HepG2 (cell line): Measurements from ENCODE around the gene TADA2A. TPM values are rescaled to one million over a fixed set of nuclear protein-coding genes. Genes with fewer than 3 reads are reported as not detected.

Experiments used
- CEBPG ChIP-seq: IDR thresholded peaks from 2 replicates; pipeline ENCODE4 v1.6.1; 2016
- CERS6 ChIP-seq: sonication (generic); formaldehyde crosslinking; IDR thresholded peaks from 2 replicates; pipeline ENCODE4 v1.5.0; 2020; ENCODE audit warnings: missing genetic modification reagents
- ETV6 ChIP-seq: sonication (generic); formaldehyde crosslinking; conservative IDR thresholded peaks from 2 replicates; pipeline ENCODE4 v1.4.0; 2020; ENCODE audit warnings: missing genetic modification reagents
- FOXO4 ChIP-seq: sonication (generic); formaldehyde crosslinking; conservative IDR thresholded peaks from 2 replicates; pipeline ENCODE4 v1.8.1; 2023; ENCODE audit warnings: missing genetic modification reagents
- NFATC3 ChIP-seq: sonication (generic); formaldehyde crosslinking; IDR thresholded peaks from 2 replicates; pipeline ENCODE4 v1.5.1; 2020; ENCODE audit warnings: mild to moderate bottlenecking, missing genetic modification reagents
- NFKBIZ ChIP-seq: IDR thresholded peaks from 2 replicates; pipeline ENCODE4 v1.6.1; 2018; ENCODE audit warnings: missing genetic modification reagents, missing compliant biosample characterization
- NFYC ChIP-seq: IDR thresholded peaks from 2 replicates; pipeline ENCODE4 v1.6.1; 2016; ENCODE audit warnings: missing genetic modification reagents, missing compliant biosample characterization
- NR2F6 ChIP-seq, 2 experiments: IDR thresholded peaks; 2 replicates each; pipeline ENCODE4 v1.6.1; 2016; ENCODE audit warnings: antibody characterized with exemption in 1 of 2, mild to moderate bottlenecking in 1 of 2
- SIN3A ChIP-seq: IDR thresholded peaks from 2 replicates; pipeline ENCODE4 v1.6.1; 2011; ENCODE audit warnings: low read depth, mild to moderate bottlenecking, control low read depth, low read length, borderline replicate concordance
- ZBTB21 ChIP-seq: sonication (generic); formaldehyde crosslinking; IDR thresholded peaks from 2 replicates; pipeline ENCODE4 v1.4.0; 2020; ENCODE audit warnings: missing genetic modification reagents
- ZBTB34 ChIP-seq: sonication (generic); formaldehyde crosslinking; IDR thresholded peaks from 2 replicates; pipeline ENCODE4 v1.8.0; 2022; ENCODE audit warnings: mild to moderate bottlenecking, missing genetic modification reagents
- ZBTB7B ChIP-seq: sonication (generic); formaldehyde crosslinking; IDR thresholded peaks from 2 replicates; pipeline ENCODE4 v1.4.0; 2020; ENCODE audit warnings: missing genetic modification reagents
- ZNF282 ChIP-seq: fragments of 450-650 bp; IDR thresholded peaks from 2 replicates; pipeline ENCODE4 v1.6.1; 2018; ENCODE audit not compliant: partially characterized antibody
- ZNF3 ChIP-seq: IDR thresholded peaks from 2 replicates; pipeline ENCODE4 v1.7.0; 2017; ENCODE audit warnings: inconsistent platforms
- ZNF552 ChIP-seq: sonication (generic); formaldehyde crosslinking; IDR thresholded peaks from 2 replicates; pipeline ENCODE4 v1.9.0; 2022; ENCODE audit warnings: missing genetic modification reagents, mild to moderate bottlenecking, borderline replicate concordance
- ZNF567 ChIP-seq: sonication (generic); formaldehyde crosslinking; IDR thresholded peaks from 2 replicates; pipeline ENCODE4 v1.8.1; 2023; ENCODE audit warnings: mild to moderate bottlenecking, missing genetic modification reagents, borderline replicate concordance
- ZNF770 ChIP-seq: sonication (generic); formaldehyde crosslinking; IDR thresholded peaks from 2 replicates; pipeline ENCODE4 v1.5.0; 2020; ENCODE audit warnings: mild to moderate bottlenecking, missing genetic modification reagents
- polyA plus RNA-seq, 8 experiments: library from polyadenylated mRNA; depleted of rRNA in 3 of 8; stranded (reverse) in 7 of 8; unstranded in 1 of 8; fragments of >200 nt; fragmentation: Illumina TruSeq in 4 of 8; extraction: Trizol in 4 of 8; gene quantifications; 2 replicates each; pipeline versions ENCODE4 v1.2.1 to v1.2.3, GENCODE V29; 2011 to 2016; ENCODE audit warnings: low read depth in 4 of 8, missing spikeins in 1 of 8, mixed read lengths in 1 of 8; ENCODE audit not compliant: insufficient read depth in 1 of 8
- total RNA-seq, 5 experiments: library from RNA; depleted of rRNA; stranded (reverse); fragments of >200 nt; fragmentation: Illumina TruSeq; extraction: Trizol; gene quantifications; 2 replicates each; pipeline ENCODE4 v1.2.3, GENCODE V29; 2016; ENCODE audit warnings: low read depth in 1 of 5
- TF ChIP-seq, protein P1 (sequence below): sonication (generic); formaldehyde crosslinking; IDR thresholded peaks from 2 replicates; pipeline ENCODE4 v1.4.0; 2020; ENCODE audit warnings: missing genetic modification reagents, borderline replicate concordance

TADA2A gene
- total and polyA plus RNA-seq, 2 of the 13 experiments (the other 11 are each of a cell fraction or from before 2014, with no cell fraction given), result 8.0 to 14.0 TPM

DNA sequence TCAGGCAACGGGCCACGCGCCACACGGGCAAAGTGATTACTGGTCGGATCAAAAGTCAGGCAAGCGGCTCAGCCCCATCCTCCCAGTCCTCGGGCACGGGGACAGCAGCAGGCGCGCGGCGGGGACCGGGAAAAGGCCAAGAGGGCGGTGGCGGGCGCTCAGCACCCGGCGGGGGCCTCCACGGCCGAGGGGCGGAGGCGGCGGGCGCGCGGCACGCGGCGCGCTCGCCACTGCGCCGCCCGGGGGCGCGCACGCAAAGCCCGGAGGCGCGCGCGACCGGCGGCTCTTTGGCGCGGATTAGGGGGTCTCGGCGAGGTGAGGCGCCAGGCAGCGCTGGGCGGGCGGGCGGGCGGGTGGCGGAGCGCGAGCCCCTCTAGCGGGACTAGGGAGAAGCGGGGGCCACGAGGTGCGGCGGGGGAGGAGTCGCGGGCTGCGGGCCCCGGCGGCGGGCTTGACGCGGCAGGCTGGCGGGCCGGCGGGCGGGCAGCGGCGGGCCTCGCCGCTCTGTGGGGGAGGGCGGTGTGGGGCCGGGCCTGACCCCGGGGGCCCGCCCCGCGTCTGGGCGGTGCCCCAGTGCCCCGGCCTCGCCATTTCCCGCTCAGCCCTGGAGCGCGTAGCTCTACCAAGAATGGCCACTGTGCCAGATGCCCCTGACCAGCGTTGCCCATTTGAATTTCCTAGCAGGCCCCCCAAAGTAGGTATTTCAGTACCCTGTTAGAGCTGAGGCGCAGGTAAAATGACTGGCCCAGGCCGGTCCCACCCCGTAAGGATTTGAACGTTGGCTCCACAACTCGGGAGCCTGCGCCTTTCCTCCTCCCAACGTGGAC lies at the start of gene TADA2A, which contains the start of gene ACACA (continued):
- TF ChIP-seq ZNF552 (CRISPR knock-in tag) (no peak), NFYC (CRISPR knock-in tag) (0 out of 2 replicates have a peak, but pooled peaks have one; percentile 17), NR2F6 (IDR thresholded peaks at IDR 0.05) (no peak), NR2F6 (CRISPR knock-in tag; IDR thresholded peaks at IDR 0.05) (0 out of 2 replicates have a peak, but pooled peaks have one; percentile 38), NFATC3 (no peak), ETV6 (CRISPR knock-in tag) (peak; percentile 47; the same call in 1 of the 2 replicates), ZBTB21 (CRISPR knock-in tag) (no peak), SIN3A (peak; percentile 18; the same call in 1 of the 2 replicates), ZNF567 (CRISPR knock-in tag) (peak; percentile 92), ZNF282 (no peak), FOXO4 (CRISPR knock-in tag) (no peak), ZNF770 (CRISPR knock-in tag) (no peak), ZBTB7B (0 out of 2 replicates have a peak, but pooled peaks have one; percentile 17), ZNF3 (CRISPR knock-in tag) (no peak), CERS6 (CRISPR knock-in tag) (no peak), CEBPG (CRISPR knock-in tag) (0 out of 2 replicates have a peak, but pooled peaks have one; percentile 16), ZBTB34 (CRISPR knock-in tag) (no peak), NFKBIZ (CRISPR knock-in tag) (no peak)
- TF ChIP-seq, protein P1, sequence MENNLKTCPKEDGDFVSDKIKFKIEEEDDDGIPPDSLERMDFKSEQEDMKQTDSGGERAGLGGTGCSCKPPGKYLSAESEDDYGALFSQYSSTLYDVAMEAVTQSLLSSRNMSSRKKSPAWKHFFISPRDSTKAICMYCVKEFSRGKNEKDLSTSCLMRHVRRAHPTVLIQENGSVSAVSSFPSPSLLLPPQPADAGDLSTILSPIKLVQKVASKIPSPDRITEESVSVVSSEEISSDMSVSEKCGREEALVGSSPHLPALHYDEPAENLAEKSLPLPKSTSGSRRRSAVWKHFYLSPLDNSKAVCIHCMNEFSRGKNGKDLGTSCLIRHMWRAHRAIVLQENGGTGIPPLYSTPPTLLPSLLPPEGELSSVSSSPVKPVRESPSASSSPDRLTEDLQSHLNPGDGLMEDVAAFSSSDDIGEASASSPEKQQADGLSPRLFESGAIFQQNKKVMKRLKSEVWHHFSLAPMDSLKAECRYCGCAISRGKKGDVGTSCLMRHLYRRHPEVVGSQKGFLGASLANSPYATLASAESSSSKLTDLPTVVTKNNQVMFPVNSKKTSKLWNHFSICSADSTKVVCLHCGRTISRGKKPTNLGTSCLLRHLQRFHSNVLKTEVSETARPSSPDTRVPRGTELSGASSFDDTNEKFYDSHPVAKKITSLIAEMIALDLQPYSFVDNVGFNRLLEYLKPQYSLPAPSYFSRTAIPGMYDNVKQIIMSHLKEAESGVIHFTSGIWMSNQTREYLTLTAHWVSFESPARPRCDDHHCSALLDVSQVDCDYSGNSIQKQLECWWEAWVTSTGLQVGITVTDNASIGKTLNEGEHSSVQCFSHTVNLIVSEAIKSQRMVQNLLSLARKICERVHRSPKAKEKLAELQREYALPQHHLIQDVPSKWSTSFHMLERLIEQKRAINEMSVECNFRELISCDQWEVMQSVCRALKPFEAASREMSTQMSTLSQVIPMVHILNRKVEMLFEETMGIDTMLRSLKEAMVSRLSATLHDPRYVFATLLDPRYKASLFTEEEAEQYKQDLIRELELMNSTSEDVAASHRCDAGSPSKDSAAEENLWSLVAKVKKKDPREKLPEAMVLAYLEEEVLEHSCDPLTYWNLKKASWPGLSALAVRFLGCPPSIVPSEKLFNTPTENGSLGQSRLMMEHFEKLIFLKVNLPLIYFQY (CRISPR knock-in tag), result no peak; the same call in 1 of the 2 replicates
